NCI-H2081 treated with DMSO at 0.1 percent for 48 hours (cell line): ENCODE measurements around the gene MGAT1.

Experiments
- DNase-seq: peaks from one replicate; lab custom pipeline; 2025; lab: John Stamatoyannopoulos, UW

The MGAT1 gene

GRCh38 chr5:180823940-180824629 is 21.5 kb upstream of the MGAT1 start:
- no peak for DNase-seq

- no peak for DNase-seq
Measured at GRCh38 chr5:180823346-180823745, 20.7 kb upstream of the MGAT1 start.

- DNase-seq: no peak
Measured at GRCh38 chr5:180821538-180821937, 18.9 kb upstream of the MGAT1 start.

- DNase-seq: no peak
Measured at GRCh38 chr5:180820788-180821321, 18.2 kb upstream of the MGAT1 start.

- DNase-seq: no peak
Measured at GRCh38 chr5:180818677-180819341, 16.2 kb upstream of the MGAT1 start.

GRCh38 chr5:180817893-180818674 is 15.5 kb upstream of the MGAT1 start:
- DNase-seq: no peak

GRCh38 chr5:180816608-180817534 is 14.3 kb upstream of the MGAT1 start:
- no peak for DNase-seq

GRCh38 chr5:180815293-180815917 is 12.8 kb upstream of the MGAT1 start:
- no peak for DNase-seq

- no peak for DNase-seq
Measured at GRCh38 chr5:180813420-180813819, 10.8 kb upstream of the MGAT1 start.

- no peak for DNase-seq
Measured at GRCh38 chr5:180811623-180812124, 9.1 kb upstream of the MGAT1 start.

- DNase-seq: no peak
Measured at GRCh38 chr5:180810959-180811622, 8.5 kb upstream of the MGAT1 start.

- peak; percentile 69 for DNase-seq
Measured at GRCh38 chr5:180810210-180810958, 7.8 kb upstream of the MGAT1 start.

- peak; percentile 31 for DNase-seq
Measured at GRCh38 chr5:180809403-180810209, 7.0 kb upstream of the MGAT1 start.

GRCh38 chr5:180808461-180809000 is 5.9 kb upstream of the MGAT1 start:
- no peak for DNase-seq

- DNase-seq: no peak
Measured at GRCh38 chr5:180807654-180808414, 5.2 kb upstream of the MGAT1 start.

- no peak for DNase-seq
Measured at GRCh38 chr5:180807046-180807445, 4.4 kb upstream of the MGAT1 start.

- DNase-seq: no peak
Measured at GRCh38 chr5:180806351-180807011, 3.9 kb upstream of the MGAT1 start.
